ENCODE measurements around the gene PPP3R1.

The PPP3R1 gene

GRCh38 chr2:68234405-68234804, 17.9 kb downstream of the PPP3R1 start:
- DNase-seq (ENCODE audit: low read depth) = no peak

- no peak for DNase-seq (ENCODE audit: low read depth)
Measured at GRCh38 chr2:68231061-68231372, 21.3 kb downstream of the PPP3R1 start.

- no peak for DNase-seq (ENCODE audit: low read depth)
Measured at GRCh38 chr2:68230241-68231060, 21.9 kb downstream of the PPP3R1 start.

- DNase-seq (ENCODE audit: low read depth) = no peak
Measured at GRCh38 chr2:68226794-68227193, 25.5 kb downstream of the PPP3R1 start.

- DNase-seq (ENCODE audit: low read depth) = no peak
Measured at GRCh38 chr2:68225119-68225632, 27.2 kb downstream of the PPP3R1 start.

GRCh38 chr2:68223419-68223818, 28.9 kb downstream of the PPP3R1 start:
- DNase-seq (ENCODE audit: low read depth) = no peak

GRCh38 chr2:68222287-68222686, 30.0 kb downstream of the PPP3R1 start:
- no peak for DNase-seq (ENCODE audit: low read depth)

GRCh38 chr2:68218343-68218901, 33.9 kb downstream of the PPP3R1 start:
- no peak for DNase-seq (ENCODE audit: low read depth)

GRCh38 chr2:68217729-68218128, 34.6 kb downstream of the PPP3R1 start:
- no peak for DNase-seq (ENCODE audit: low read depth)

GRCh38 chr2:68216454-68217310, 35.6 kb downstream of the PPP3R1 start:
- DNase-seq (ENCODE audit: low read depth) = no peak

- DNase-seq (ENCODE audit: low read depth) = no peak
Measured at GRCh38 chr2:68214381-68214780, 38.0 kb downstream of the PPP3R1 start.

- DNase-seq (ENCODE audit: low read depth) = no peak
Measured at GRCh38 chr2:68206793-68207192, 45.5 kb downstream of the PPP3R1 start.

GRCh38 chr2:68203587-68203986, 48.7 kb downstream of the PPP3R1 start:
- DNase-seq (ENCODE audit: low read depth) = no peak

GRCh38 chr2:68200157-68200787, 52.1 kb downstream of the PPP3R1 start:
- no peak for DNase-seq (ENCODE audit: low read depth)

GRCh38 chr2:68196120-68196716, 56.1 kb downstream of the PPP3R1 start:
- DNase-seq (ENCODE audit: low read depth) = no peak

- no peak for DNase-seq (ENCODE audit: low read depth)
Measured at GRCh38 chr2:68195096-68195495, 57.2 kb downstream of the PPP3R1 start.

- DNase-seq (ENCODE audit: low read depth) = no peak
Measured at GRCh38 chr2:68193787-68194372, 58.5 kb downstream of the PPP3R1 start.

- no peak for DNase-seq (ENCODE audit: low read depth)
Measured at GRCh38 chr2:68193144-68193543, 59.2 kb downstream of the PPP3R1 start.

- no peak for DNase-seq (ENCODE audit: low read depth)
Measured at GRCh38 chr2:68190991-68191731, 61.2 kb downstream of the PPP3R1 start.

GRCh38 chr2:68189991-68190784, 62.1 kb downstream of the PPP3R1 start:
- no peak for DNase-seq (ENCODE audit: low read depth)
